Ishikawa (cell line): ENCODE results near the gene MYO16.

Source experiments
- CEBPB ChIP-seq: IDR thresholded peaks from 2 replicates; pipeline ENCODE4 v1.6.1; 2012
- CREB1 ChIP-seq: IDR thresholded peaks from 2 replicates; pipeline ENCODE4 v1.6.1; 2012; ENCODE audit warnings: low read depth
- EGR1 ChIP-seq: IDR thresholded peaks from 2 replicates; pipeline ENCODE4 v1.6.1; 2012
- EP300 ChIP-seq: IDR thresholded peaks from 2 replicates; pipeline ENCODE4 v1.6.1; 2012; ENCODE audit warnings: borderline replicate concordance
- FOXM1 ChIP-seq: IDR thresholded peaks from 2 replicates; pipeline ENCODE4 v1.6.1; 2012; ENCODE audit warnings: low read depth, borderline replicate concordance
- MAX ChIP-seq: IDR thresholded peaks from 2 replicates; pipeline ENCODE4 v1.6.1; 2012
- NFIC ChIP-seq: IDR thresholded peaks from 2 replicates; pipeline ENCODE4 v1.6.1; 2012
- RAD21 ChIP-seq: IDR thresholded peaks from 2 replicates; pipeline ENCODE4 v1.6.1; 2012; ENCODE audit warnings: low read depth
- REST ChIP-seq: IDR thresholded peaks from 2 replicates; pipeline ENCODE4 v1.6.1; 2012; ENCODE audit warnings: low read depth, mild to moderate bottlenecking
- TAF1 ChIP-seq: IDR thresholded peaks from 2 replicates; pipeline ENCODE4 v1.6.1; 2012; ENCODE audit warnings: low read depth, mild to moderate bottlenecking
- TCF12 ChIP-seq: IDR thresholded peaks from 2 replicates; pipeline ENCODE4 v1.6.1; 2012; ENCODE audit warnings: low read depth
- TEAD4 ChIP-seq: IDR thresholded peaks from 2 replicates; pipeline ENCODE4 v1.6.1; 2012
- YY1 ChIP-seq: IDR thresholded peaks from 2 replicates; pipeline ENCODE4 v1.6.1; 2012; ENCODE audit warnings: low read depth
- ZBTB7A ChIP-seq: IDR thresholded peaks from 2 replicates; pipeline ENCODE4 v1.6.1; 2012; ENCODE audit warnings: low read depth
- TF ChIP-seq, protein P1 (sequence below): IDR thresholded peaks from 2 replicates; pipeline ENCODE4 v1.6.1; 2012

MYO16 gene

DNA sequence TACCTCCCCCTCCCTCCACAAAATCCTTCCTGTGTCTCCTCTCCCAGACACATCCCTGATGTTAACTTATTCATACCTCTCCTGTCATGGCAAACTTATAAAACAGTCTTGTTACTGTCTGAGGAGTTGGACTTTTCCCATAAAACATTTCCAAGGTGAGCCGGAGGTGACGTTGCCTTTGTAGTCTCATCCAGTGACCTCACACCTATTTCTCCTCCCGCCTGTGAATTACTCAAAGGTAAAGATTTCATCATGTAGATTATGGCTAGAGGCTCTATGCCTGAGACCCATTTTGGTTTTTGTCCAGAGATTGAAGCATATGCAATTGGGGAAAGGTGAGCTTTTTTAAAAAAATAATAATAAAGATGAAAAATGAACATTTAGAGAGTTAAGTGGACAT is 529.0 kb downstream of the MYO16 start:
- no peak for TF ChIP-seq EP300
- TF ChIP-seq TEAD4, result no peak
- no peak for TF ChIP-seq RAD21
- TF ChIP-seq, protein P1, sequence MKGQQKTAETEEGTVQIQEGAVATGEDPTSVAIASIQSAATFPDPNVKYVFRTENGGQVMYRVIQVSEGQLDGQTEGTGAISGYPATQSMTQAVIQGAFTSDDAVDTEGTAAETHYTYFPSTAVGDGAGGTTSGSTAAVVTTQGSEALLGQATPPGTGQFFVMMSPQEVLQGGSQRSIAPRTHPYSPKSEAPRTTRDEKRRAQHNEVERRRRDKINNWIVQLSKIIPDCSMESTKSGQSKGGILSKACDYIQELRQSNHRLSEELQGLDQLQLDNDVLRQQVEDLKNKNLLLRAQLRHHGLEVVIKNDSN, result no peak
- no peak for TF ChIP-seq REST
- TF ChIP-seq FOXM1, result no peak
- TF ChIP-seq ZBTB7A, result no peak
- TF ChIP-seq YY1, result no peak
- TF ChIP-seq CREB1, result no peak
- no peak for TF ChIP-seq NFIC
- no peak for TF ChIP-seq TCF12
- no peak for TF ChIP-seq MAX
- TF ChIP-seq TAF1, result no peak
- no peak for TF ChIP-seq CEBPB
- no peak for TF ChIP-seq EGR1

DNA sequence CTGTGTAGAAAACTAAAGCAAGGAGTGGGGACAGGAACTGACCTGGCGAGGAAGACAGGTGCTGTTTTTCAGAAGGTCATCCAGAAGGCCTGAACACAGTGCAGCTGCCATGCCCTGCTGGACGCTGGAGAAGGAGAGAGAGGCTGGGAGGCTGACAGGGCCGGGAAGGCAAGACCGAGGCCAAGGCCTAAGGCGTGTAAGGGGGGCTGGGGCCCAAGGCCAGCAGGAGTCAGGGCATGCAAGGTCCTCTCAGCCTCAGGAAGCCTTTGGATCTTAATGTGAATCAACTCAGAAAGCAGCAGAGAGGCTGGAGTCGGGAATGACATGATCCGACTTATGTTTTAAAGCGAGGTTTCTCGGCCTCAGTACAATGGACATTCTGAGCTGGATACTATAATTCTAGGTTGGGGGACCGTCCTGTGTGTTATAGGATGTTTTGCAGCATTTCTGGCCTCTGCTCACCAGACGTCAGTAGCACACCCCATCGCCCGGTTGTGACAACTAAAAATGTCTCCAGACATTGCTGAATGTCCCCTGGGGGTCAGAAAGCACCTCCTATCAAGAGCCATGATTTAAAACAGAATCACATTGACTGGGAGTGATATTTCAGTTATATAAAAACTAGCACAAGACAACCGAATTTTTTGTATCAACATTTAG is 530.4 kb downstream of the MYO16 start:
- no peak for TF ChIP-seq RAD21
- no peak for TF ChIP-seq CEBPB
- TF ChIP-seq MAX, result no peak
- no peak for TF ChIP-seq YY1
- no peak for TF ChIP-seq REST
- TF ChIP-seq FOXM1, result no peak
- no peak for TF ChIP-seq NFIC
- TF ChIP-seq, protein P1, result no peak
- TF ChIP-seq ZBTB7A, result no peak
- no peak for TF ChIP-seq EGR1
- TF ChIP-seq TCF12, result no peak
- TF ChIP-seq TEAD4, result no peak
- no peak for TF ChIP-seq TAF1
- TF ChIP-seq CREB1, result no peak
- no peak for TF ChIP-seq EP300

DNA sequence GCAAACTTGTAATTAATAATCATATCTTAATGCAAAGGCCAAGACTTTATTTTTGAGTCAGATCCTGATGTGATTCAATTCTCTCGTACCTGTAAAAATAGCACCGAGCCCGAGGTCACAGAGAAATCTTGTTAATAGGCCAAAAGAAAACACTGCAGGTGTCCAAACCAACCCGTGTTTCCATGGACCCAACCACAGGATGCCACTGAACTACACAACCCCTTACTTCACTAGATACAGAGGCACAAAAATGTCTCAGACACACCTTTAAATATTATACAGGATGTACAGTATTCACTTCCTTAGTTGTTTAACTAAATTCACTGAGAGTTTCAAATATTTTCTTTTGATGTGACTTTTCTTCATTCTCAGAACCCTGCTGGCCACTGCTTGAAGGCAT is 530.9 kb downstream of the MYO16 start:
- TF ChIP-seq CEBPB (no peak), FOXM1 (no peak), CREB1 (no peak), EP300 (no peak), TEAD4 (no peak)

- no peak for TF ChIP-seq CEBPB
- no peak for TF ChIP-seq REST
- TF ChIP-seq MAX, result no peak
- TF ChIP-seq, protein P1, result no peak
- no peak for TF ChIP-seq FOXM1
- no peak for TF ChIP-seq TEAD4
- TF ChIP-seq TAF1, result no peak
- TF ChIP-seq EGR1, result no peak
- TF ChIP-seq CREB1, result no peak
- no peak for TF ChIP-seq ZBTB7A
Observed at GRCh38 chr13:109160887-109161669, 531.7 kb downstream of the MYO16 start.
